GM21367 (cell line): ENCODE data around the gene DPYSL4.
A peak's percentile ranks its signal among the peaks of the same experiment; 100 is the strongest.

Experiments used
- ATAC-seq: cut with Tn5 transposase; IDR thresholded peaks from one replicate; pipeline ENCODE4 v1.9.1; 2021; ENCODE audit not compliant: unreplicated experiment

DPYSL4 gene

GRCh38 chr10:132163278-132163765, 23.4 kb upstream of the DPYSL4 start:
- ATAC-seq: peak; percentile 64

- ATAC-seq: no peak
Observed at GRCh38 chr10:132163826-132164515, 22.8 kb upstream of the DPYSL4 start.

- ATAC-seq: no peak
Observed at GRCh38 chr10:132164761-132165278, 21.9 kb upstream of the DPYSL4 start.

GRCh38 chr10:132165416-132165980, 21.2 kb upstream of the DPYSL4 start:
- no peak for ATAC-seq

- ATAC-seq: no peak
Observed at GRCh38 chr10:132166216-132166950, 20.4 kb upstream of the DPYSL4 start.

GRCh38 chr10:132167041-132167674, 19.6 kb upstream of the DPYSL4 start:
- ATAC-seq: no peak

GRCh38 chr10:132167976-132168375, 18.8 kb upstream of the DPYSL4 start:
- ATAC-seq: no peak

- ATAC-seq: no peak
Observed at GRCh38 chr10:132168571-132169030, 18.1 kb upstream of the DPYSL4 start.

GRCh38 chr10:132169031-132169765, 17.6 kb upstream of the DPYSL4 start:
- ATAC-seq: no peak

- no peak for ATAC-seq
Observed at GRCh38 chr10:132169766-132170560, 16.8 kb upstream of the DPYSL4 start.

- ATAC-seq: no peak
Observed at GRCh38 chr10:132170561-132171361, 16.0 kb upstream of the DPYSL4 start.

- no peak for ATAC-seq
Observed at GRCh38 chr10:132172091-132173066, 14.4 kb upstream of the DPYSL4 start.

- ATAC-seq: no peak
Observed at GRCh38 chr10:132173185-132173584, 13.6 kb upstream of the DPYSL4 start.

GRCh38 chr10:132174237-132174636, 12.5 kb upstream of the DPYSL4 start:
- no peak for ATAC-seq

GRCh38 chr10:132175408-132175807, 11.3 kb upstream of the DPYSL4 start:
- ATAC-seq: no peak

- ATAC-seq: no peak
Observed at GRCh38 chr10:132175907-132176581, 10.7 kb upstream of the DPYSL4 start.
